RWPE2 (cell line): ENCODE results near the gene RIMS4.

Experiments
- ATAC-seq: fragments of 200-7000 bp; cut with Tn5 transposase; 3 replicates; pipeline ENCODE4 v1.9.1; 2021; ENCODE audit warnings: low read depth
- DNase-seq: peaks from one replicate; pipeline ENCODE4 v3.0.0-alpha.2; 2020; ENCODE audit warnings: low spot score
- H3K27ac ChIP-seq: fragments of 450-650 bp; 2 replicates; pipeline ENCODE4 v1.5.1; 2017; ENCODE audit warnings: mild to moderate bottlenecking; ENCODE audit not compliant: poor library complexity, severe bottlenecking
- H3K27me3 ChIP-seq: fragments of 250-450 bp; sonication (Bioruptor Pico); 2 replicates; pipeline ENCODE4 v1.5.1; 2021; ENCODE audit warnings: mild to moderate bottlenecking, moderate library complexity; ENCODE audit not compliant: insufficient read depth, poor library complexity, severe bottlenecking
- H3K36me3 ChIP-seq: fragments of 250-450 bp; sonication (Bioruptor Pico); 2 replicates; pipeline ENCODE4 v1.5.1; 2020; ENCODE audit warnings: low read depth, mild to moderate bottlenecking, moderate library complexity
- H3K4me1 ChIP-seq: fragments of 250-450 bp; sonication (Bioruptor Pico); 2 replicates; pipeline ENCODE4 v1.5.1; 2021; ENCODE audit warnings: mild to moderate bottlenecking, moderate library complexity; ENCODE audit not compliant: insufficient read depth, poor library complexity, severe bottlenecking
- H3K4me3 ChIP-seq: fragments of 250-450 bp; sonication (Bioruptor Pico); 2 replicates; pipeline ENCODE4 v1.5.1; 2021; ENCODE audit warnings: mild to moderate bottlenecking, moderate library complexity; ENCODE audit not compliant: severe bottlenecking
- H3K9me3 ChIP-seq: fragments of 250-450 bp; sonication (Bioruptor Pico); 2 replicates; pipeline ENCODE4 v1.5.1; 2021; ENCODE audit warnings: mild to moderate bottlenecking, moderate library complexity; ENCODE audit not compliant: severe bottlenecking
- CTCF ChIP-seq: fragments of 450-650 bp; IDR thresholded peaks from one replicate; pipeline ENCODE4 v1.5.1; 2017; ENCODE audit warnings: mild to moderate bottlenecking, moderate library complexity; ENCODE audit not compliant: poor library complexity, severe bottlenecking

The RIMS4 gene

DNA sequence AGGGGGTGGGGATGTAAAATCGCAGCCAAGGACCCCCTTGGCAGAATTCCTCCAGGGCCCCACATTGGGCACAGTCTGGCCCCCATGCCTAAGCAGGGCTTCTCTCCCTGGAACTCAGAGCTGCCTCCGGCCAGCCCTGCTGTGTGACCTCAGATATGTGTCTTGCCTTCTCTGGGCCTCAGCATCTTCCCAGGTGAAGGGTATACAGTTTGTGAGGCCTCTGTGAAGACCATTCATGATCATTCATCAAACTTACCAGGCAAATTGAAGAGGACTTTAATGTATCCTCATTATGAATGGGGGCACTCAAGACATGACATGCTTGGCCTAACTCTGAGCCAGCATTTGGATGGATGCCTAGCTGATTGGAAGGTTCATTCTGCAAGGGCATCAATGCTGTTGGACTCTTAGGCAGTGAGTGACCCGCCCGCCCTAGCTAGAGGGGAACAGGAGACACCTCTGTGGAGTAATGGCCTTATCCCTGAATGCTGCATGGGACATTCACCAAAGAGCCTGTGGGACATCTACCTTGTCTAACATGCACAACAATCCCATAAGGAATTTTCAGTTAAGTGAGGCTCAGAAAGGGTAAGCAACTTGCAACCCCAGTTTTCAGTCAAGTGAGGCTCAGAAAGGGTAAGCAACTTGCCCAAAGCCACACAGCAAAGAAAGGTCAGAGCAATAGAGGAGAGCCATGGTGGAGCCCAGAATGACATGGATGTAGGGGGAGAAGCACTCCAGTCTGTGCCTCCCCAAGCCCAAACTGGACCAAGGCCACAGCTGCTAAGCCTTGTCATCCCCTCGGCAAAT, 94.6 kb downstream of the RIMS4 start:
- Histone ChIP-seq H3K27me3 (no peaks in the 10 kb centered on the region), H3K27ac (no peak overlapping the region), H3K4me1 (peaks cover 37% of the 10 kb centered on the region), H3K4me3 (no peak overlapping the region), H3K9me3 (no peaks in the 10 kb centered on the region), H3K36me3 (no peaks in the 10 kb centered on the region)
- DNase-seq (peak; percentile 75), ATAC-seq (no peak)
- no peak for TF ChIP-seq CTCF

DNA sequence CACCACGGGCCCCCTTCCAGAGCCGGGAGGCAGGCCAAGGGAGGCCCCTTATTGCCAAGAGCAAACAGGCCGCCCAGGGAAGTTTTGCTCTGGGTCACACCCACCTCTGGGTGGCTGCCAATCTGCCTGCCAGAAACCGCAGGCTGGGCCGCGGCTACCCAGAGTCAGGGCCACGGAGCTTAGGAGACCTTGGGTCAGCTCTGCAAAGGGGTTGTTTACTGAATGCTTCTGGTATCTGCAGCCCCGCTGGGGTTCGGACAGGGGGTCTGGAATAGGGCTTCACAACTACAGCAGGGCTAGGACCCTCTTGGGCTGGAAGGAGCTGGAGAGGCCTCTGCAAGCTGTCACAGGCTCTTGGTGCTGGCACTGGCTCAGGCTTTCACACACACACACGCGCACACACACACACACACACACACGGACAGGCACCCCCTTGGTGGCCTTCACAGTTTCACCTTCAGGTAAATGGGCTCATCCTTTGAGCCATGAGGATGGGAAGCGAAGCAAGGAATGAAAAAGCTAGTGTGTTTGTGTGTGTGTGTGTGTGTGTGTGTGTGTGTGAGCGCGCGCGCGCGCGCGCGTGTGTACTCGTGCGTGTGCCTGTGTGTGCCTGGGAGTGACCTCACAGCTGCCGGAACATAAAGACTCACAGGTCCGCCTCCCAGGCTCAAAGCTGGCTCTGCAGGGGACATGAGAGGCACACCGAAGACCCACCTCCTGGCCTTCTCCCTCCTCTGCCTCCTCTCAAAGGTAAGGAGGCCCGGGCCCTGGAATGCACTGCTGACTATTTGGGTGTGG, 95.4 kb downstream of the RIMS4 start, which contains the start of gene CCN5:
CCN5 (plus strand) TSS at position 669 of the 798 bp plus-strand sequence; CDS start at position 691, 22 bp downstream.
- Histone ChIP-seq H3K27me3 (no peaks in the 10 kb centered on the region), H3K4me3 (no peak within 1 kb of the TSS), H3K36me3 (no peaks in the 10 kb centered on the region), H3K9me3 (no peaks in the 10 kb centered on the region), H3K4me1 (peaks cover 31% of the 10 kb centered on the region), H3K27ac (peak within 1 kb of the TSS; percentile 10)
- DNase-seq (peak; percentile 99), ATAC-seq (peak; percentile 93)
- no peak for TF ChIP-seq CTCF

GRCh38 chr20:44714102-44714700, 96.1 kb downstream of the RIMS4 start:
- Histone ChIP-seq H3K36me3 (no peaks in the 10 kb centered on the region), H3K4me1 (peaks cover 31% of the 10 kb centered on the region), H3K27ac (peak overlapping the region; percentile 10), H3K4me3 (no peak overlapping the region), H3K9me3 (no peaks in the 10 kb centered on the region), H3K27me3 (no peaks in the 10 kb centered on the region)
- ATAC-seq (peak; percentile 48), DNase-seq (no peak)
- peak; percentile 6 for TF ChIP-seq CTCF

GRCh38 chr20:44711237-44711636, 99.1 kb downstream of the RIMS4 start:
- Histone ChIP-seq H3K4me1 (peaks cover 22% of the 10 kb centered on the region), H3K27me3 (no peaks in the 10 kb centered on the region), H3K36me3 (no peaks in the 10 kb centered on the region), H3K27ac (no peak overlapping the region), H3K4me3 (no peak overlapping the region), H3K9me3 (no peaks in the 10 kb centered on the region)
- DNase-seq (peak; percentile 77), ATAC-seq (no peak)
- TF ChIP-seq CTCF, result no peak
